GM12865 (cell line): ENCODE results near the gene METTL15.
"Not testable (repeated sequence)": the region's sequence is repeated elsewhere in the genome, so short reads cannot be mapped to it uniquely, and the experiment has no call there.

ENCODE experiments used
- DNase-seq: peaks from one replicate; pipeline ENCODE4 v3.0.0; 2010; ENCODE audit warnings: low read depth
- H3K4me3 ChIP-seq: 2 replicates; pipeline ENCODE4 v1.5.1; 2011; ENCODE audit warnings: mild to moderate bottlenecking, low read depth, low read length, control low read depth
- TF ChIP-seq, protein P1 (sequence below): IDR thresholded peaks from 2 replicates; pipeline ENCODE4 v1.5.1; 2011; ENCODE audit warnings: low read length, control low read depth, low read depth, inconsistent platforms; ENCODE audit not compliant: insufficient read depth; ENCODE audit errors: missing control alignments

METTL15 gene

DNA sequence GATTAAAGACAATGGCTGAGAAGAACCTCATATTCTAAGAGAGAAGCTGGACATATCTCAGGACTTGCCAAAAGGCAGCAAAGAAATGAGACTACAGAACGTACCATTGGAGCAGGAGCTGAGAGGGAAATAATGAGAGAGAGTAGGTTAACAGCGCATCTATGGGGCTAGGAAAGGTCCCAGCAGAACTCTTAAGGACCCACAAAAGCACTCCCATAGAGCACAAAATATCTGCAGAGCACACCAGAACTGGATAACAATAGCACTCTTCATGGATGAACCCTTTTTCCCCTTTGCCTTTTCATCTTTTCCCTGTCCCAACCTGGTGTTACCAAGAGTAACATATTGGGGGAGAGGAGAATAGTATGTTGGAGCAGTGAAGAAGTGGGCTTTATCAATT lies 245.8 kb downstream of the METTL15 start:
- H3K4me3 ChIP-seq: no peak overlapping the region
- TF ChIP-seq, protein P1, sequence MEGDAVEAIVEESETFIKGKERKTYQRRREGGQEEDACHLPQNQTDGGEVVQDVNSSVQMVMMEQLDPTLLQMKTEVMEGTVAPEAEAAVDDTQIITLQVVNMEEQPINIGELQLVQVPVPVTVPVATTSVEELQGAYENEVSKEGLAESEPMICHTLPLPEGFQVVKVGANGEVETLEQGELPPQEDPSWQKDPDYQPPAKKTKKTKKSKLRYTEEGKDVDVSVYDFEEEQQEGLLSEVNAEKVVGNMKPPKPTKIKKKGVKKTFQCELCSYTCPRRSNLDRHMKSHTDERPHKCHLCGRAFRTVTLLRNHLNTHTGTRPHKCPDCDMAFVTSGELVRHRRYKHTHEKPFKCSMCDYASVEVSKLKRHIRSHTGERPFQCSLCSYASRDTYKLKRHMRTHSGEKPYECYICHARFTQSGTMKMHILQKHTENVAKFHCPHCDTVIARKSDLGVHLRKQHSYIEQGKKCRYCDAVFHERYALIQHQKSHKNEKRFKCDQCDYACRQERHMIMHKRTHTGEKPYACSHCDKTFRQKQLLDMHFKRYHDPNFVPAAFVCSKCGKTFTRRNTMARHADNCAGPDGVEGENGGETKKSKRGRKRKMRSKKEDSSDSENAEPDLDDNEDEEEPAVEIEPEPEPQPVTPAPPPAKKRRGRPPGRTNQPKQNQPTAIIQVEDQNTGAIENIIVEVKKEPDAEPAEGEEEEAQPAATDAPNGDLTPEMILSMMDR: no peak
- no peak for DNase-seq

DNA sequence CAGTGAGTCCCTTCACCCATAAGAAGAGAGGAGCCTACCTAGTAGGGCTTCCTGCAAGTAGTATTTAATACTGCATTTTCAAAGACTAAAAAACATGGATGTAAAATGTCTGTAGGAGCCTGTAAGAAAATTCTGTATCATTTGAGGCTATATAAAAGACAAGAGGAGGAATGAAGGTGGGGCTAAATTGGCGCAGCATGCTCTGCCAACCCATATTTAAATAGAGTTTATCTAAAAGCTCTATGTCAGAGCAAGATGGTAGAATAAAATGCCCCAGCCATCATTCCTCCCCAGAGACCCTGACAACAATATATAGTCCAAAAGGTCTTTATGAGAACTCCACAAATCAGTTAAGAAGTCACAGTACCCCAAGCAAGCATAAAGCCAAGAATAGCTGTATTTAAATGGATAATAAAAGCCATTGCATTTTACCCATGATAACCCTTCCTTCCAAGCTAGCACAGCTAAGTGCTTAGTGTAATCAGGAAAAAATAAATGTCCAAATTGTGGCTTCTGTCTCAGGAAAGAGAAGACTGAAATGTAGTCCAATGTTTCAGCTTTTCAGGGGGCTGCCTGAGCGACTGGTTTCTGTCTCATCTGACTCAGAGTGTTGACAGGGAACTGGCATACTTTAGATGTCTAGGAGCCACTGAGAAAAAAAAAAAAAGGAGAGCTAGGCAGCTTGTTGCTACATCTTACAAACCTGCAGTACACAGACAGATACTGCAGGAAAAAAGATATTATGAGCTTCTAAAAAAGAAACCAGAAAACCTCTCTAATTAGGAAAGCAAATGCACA lies 258.6 kb downstream of the METTL15 start:
- TF ChIP-seq, protein P1: no peak
- no peak for DNase-seq
- no peak overlapping the region for H3K4me3 ChIP-seq

DNA sequence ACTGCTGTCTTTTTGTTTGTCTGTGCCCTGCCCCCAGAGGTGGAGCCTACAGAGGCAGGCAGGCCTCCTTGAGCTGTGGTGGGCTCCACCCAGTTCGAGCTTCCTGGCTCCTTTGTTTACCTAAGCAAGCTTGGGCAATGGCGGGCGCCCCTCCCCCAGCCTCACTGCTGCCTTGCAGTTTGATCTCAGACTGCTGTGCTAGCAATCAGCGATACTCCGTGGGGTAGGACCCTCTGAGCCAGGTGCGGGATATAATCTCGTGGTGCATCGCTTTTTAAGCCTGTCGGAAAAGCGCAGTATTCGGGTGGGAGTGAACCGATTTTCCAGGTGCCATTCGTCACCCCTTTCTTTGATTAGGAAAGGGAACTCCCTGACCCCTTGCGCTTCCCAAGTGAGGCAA lies 269.9 kb downstream of the METTL15 start:
- H3K4me3 ChIP-seq, DNase-seq: not testable (repeated sequence)
